ENCODE measurements around the gene RNF212. TPM values are rescaled to one million over a fixed set of nuclear protein-coding genes. Genes with fewer than 3 reads are reported as not detected.

Gene RNF212
- total and polyA plus RNA-seq, 10 of the 15 experiments (the other 5 are each of a cell fraction or from before 2014, with no cell fraction given), result not detected

- Histone ChIP-seq H4K20me1 (ENCODE audit: control insufficient read depth, insufficient read depth) (no peaks in the 10 kb centered on the region), H2AFZ (ENCODE audit: control insufficient read depth, low read depth, low read length) (no peak overlapping the region), H3K9ac (ENCODE audit: control insufficient read depth, insufficient read depth, low read length) (no peak overlapping the region), H3K4me1 (ENCODE audit: control insufficient read depth, insufficient read depth, low read length) (no peaks in the 10 kb centered on the region), H3K27ac (ENCODE audit: control insufficient read depth, insufficient read depth) (no peak overlapping the region), H3K36me3 (ENCODE audit: control insufficient read depth in 2 of 2, insufficient read depth in 2 of 2, low read length in 1 of 2) (no peaks in the 10 kb centered on the region), H3K27me3 (replicated peaks in 1 of 2; ENCODE audit: control insufficient read depth in 2 of 2, insufficient read depth in 2 of 2, low read length in 1 of 2) (no peaks in the 10 kb centered on the region; a peak in 1 of 4 replicates), H3K79me2 (ENCODE audit: control insufficient read depth, insufficient read depth, low read length) (no peaks in the 10 kb centered on the region), H3K9me3 (replicated peaks; ENCODE audit: control insufficient read depth, insufficient read depth, low read length) (no peaks in the 10 kb centered on the region), H3K4me2 (ENCODE audit: control insufficient read depth, insufficient read depth) (no peak overlapping the region), H3K4me3 (no peak overlapping the region)
- CTCF ChIA-PET, result no interaction called here
- no peak for DNase-seq (ENCODE audit: low read depth, low spot score)
- TF ChIP-seq ZZZ3 (IDR thresholded peaks at IDR 0.05; ENCODE audit: control insufficient read depth, insufficient read length, low read depth), result no peak
- no peak for ATAC-seq
- POLR2A ChIA-PET, result no interaction called here
- FAIRE-seq, result no peak
- SMC1A ChIA-PET (ENCODE audit: uncharacterized antibody, unreplicated experiment), result no interaction called here
- in situ Hi-C loops (cut with MboI) (no loop called here), intact Hi-C loops (cut with micrococcal nuclease; ENCODE audit: unreplicated experiment) (no loop called here)
- BruUV-seq (replicated peaks), result no TSS peak
- RAD21 ChIA-PET (ENCODE audit: unreplicated experiment), result no interaction called here
- WGBS (ENCODE audit: insufficient coverage, insufficient replicate concordance, low lambda C conversion rate, missing lambda C conversion rate), result 70% methylated on average over 6 of the region's 6 CpGs
Measured at GRCh38 chr4:1061760-1062159, 51.6 kb downstream of the RNF212 start.

DNA sequence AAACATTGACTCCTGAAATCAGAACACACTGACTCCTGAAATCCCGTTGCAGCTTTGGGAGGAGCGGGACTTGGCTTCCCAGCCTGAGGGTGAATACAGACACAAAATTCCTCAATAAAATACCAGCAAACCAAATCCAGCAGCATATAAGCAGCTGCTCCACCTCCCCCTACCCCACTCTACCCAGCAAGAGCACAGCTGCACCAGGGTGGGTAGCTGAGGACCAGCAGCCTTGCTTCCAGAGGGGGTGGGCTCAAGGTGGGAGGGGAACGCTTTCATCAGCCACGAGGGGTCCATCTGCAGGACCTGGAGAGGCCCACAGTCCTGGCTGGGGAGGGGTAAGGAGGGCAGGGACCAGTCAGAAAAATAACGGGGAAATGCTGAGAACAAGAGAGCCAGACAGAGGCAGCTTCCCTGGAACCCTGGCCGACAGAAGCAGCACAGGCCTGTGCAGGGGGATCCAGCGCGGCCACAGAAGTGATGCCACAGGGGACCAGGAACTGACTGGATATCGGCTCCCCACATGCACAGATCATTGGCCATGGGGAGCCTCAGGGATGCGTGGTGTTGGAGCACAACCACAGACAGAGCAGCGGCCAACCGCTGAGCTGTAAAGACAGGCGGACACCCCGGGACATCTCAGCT is 52.2 kb downstream of the RNF212 start:
- ChIA-PET SMC1A (ENCODE audit: uncharacterized antibody, unreplicated experiment) (no interaction called here), POLR2A (no interaction called here), RAD21 (ENCODE audit: unreplicated experiment) (interaction anchor here (0.6 kb wide), 1 partner anchor 1276 kb away, joined by 3 read pairs; no protein-coding TSS in a partner anchor), CTCF (no interaction called here)
- FAIRE-seq, result no peak
- no peak overlapping the region for H3K4me3 ChIP-seq
- no peak overlapping the region for H3K27ac ChIP-seq (ENCODE audit: control insufficient read depth, insufficient read depth)
- H3K9ac ChIP-seq (ENCODE audit: control insufficient read depth, insufficient read depth, low read length), result no peak overlapping the region
- in situ Hi-C loops (cut with MboI) (no loop called here), intact Hi-C loops (cut with micrococcal nuclease; ENCODE audit: unreplicated experiment) (no loop called here)
- no peak for TF ChIP-seq IKZF2 (IDR thresholded peaks at IDR 0.05)
- no peak for TF ChIP-seq BCL11A (IDR thresholded peaks at IDR 0.05; ENCODE audit: low read depth, low read length)
- no peak for TF ChIP-seq PAX8 (IDR thresholded peaks at IDR 0.05)
- TF ChIP-seq HDAC2 (IDR thresholded peaks at IDR 0.05), result no peak
- WGBS (ENCODE audit: insufficient coverage, insufficient replicate concordance, low lambda C conversion rate, missing lambda C conversion rate), result 52% methylated on average over 14 of the region's 14 CpGs
- ATAC-seq, result no peak
- no peak overlapping the region for H2AFZ ChIP-seq (ENCODE audit: control insufficient read depth, low read depth, low read length)
- H3K79me2 ChIP-seq (ENCODE audit: control insufficient read depth, insufficient read depth, low read length), result no peaks in the 10 kb centered on the region
- no peaks in the 10 kb centered on the region for H4K20me1 ChIP-seq (ENCODE audit: control insufficient read depth, insufficient read depth)
- no peak overlapping the region for H3K4me2 ChIP-seq (ENCODE audit: control insufficient read depth, insufficient read depth)
- DNase-seq (ENCODE audit: low read depth, low spot score), result no peak
- H3K36me3 ChIP-seq (ENCODE audit: control insufficient read depth in 2 of 2, insufficient read depth in 2 of 2, low read length in 1 of 2), result no peaks in the 10 kb centered on the region
- H3K4me1 ChIP-seq (ENCODE audit: control insufficient read depth, insufficient read depth, low read length), result no peaks in the 10 kb centered on the region
- H3K27me3 ChIP-seq (replicated peaks in 1 of 2; ENCODE audit: control insufficient read depth in 2 of 2, insufficient read depth in 2 of 2, low read length in 1 of 2), result no peaks in the 10 kb centered on the region; a peak in 2 of 4 replicates
- no TSS peak for BruUV-seq (replicated peaks)
- H3K9me3 ChIP-seq (replicated peaks; ENCODE audit: control insufficient read depth, insufficient read depth, low read length), result no peaks in the 10 kb centered on the region

Measured in GM12878 (cell line).